GM12801 (cell line): Measurements from ENCODE around the gene GRAMD1A.

ENCODE experiments used
- TF ChIP-seq, protein P1 (sequence below): IDR thresholded peaks from one replicate; pipeline ENCODE4 v1.5.1; 2011; ENCODE audit warnings: control low read depth; ENCODE audit not compliant: insufficient read length; ENCODE audit errors: extremely low read depth

GRAMD1A gene

DNA sequence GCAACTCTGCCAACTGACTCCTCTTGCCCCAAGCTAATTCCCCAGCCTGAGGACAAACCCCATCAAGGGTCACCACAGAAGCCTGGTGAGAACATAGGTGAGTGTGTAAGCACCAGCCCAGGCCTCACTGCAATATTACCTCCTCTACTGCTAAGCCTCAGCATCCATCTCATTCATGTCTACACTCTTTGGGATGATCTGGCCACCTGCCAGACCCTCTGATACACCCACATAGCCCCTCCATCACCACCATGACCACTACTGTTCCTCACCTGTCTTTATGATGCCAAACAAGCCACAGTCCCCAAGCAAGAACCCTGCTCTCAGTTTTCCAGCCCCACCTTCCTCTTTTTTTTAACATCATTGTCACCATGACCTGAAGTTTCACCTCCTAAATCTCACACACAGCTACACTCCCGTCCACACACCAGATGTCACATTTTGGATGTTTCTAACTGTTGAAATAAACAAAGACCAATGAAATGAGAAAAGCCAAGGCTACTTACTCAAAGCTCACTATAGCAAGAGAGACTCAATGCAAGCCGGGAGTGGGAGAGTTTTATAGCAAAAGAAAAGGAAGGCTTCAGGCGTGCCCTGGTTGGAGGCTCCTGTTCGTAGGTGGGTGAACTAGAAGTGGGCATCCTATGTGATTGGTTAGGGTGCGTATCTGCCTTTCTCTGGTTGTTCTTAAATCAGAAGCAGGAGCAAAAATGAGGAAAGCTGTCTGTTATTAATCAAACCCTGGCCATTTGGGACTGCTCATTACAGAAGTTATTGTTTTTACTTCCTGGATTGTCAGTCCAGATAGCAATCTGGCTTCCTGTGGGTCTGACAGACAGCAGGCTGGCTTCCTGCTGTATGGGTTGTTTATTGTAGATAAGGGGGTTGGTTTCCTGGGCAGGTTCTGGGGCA is 38.1 kb upstream of the GRAMD1A start:
- TF ChIP-seq, protein P1, sequence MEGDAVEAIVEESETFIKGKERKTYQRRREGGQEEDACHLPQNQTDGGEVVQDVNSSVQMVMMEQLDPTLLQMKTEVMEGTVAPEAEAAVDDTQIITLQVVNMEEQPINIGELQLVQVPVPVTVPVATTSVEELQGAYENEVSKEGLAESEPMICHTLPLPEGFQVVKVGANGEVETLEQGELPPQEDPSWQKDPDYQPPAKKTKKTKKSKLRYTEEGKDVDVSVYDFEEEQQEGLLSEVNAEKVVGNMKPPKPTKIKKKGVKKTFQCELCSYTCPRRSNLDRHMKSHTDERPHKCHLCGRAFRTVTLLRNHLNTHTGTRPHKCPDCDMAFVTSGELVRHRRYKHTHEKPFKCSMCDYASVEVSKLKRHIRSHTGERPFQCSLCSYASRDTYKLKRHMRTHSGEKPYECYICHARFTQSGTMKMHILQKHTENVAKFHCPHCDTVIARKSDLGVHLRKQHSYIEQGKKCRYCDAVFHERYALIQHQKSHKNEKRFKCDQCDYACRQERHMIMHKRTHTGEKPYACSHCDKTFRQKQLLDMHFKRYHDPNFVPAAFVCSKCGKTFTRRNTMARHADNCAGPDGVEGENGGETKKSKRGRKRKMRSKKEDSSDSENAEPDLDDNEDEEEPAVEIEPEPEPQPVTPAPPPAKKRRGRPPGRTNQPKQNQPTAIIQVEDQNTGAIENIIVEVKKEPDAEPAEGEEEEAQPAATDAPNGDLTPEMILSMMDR = no peak

DNA sequence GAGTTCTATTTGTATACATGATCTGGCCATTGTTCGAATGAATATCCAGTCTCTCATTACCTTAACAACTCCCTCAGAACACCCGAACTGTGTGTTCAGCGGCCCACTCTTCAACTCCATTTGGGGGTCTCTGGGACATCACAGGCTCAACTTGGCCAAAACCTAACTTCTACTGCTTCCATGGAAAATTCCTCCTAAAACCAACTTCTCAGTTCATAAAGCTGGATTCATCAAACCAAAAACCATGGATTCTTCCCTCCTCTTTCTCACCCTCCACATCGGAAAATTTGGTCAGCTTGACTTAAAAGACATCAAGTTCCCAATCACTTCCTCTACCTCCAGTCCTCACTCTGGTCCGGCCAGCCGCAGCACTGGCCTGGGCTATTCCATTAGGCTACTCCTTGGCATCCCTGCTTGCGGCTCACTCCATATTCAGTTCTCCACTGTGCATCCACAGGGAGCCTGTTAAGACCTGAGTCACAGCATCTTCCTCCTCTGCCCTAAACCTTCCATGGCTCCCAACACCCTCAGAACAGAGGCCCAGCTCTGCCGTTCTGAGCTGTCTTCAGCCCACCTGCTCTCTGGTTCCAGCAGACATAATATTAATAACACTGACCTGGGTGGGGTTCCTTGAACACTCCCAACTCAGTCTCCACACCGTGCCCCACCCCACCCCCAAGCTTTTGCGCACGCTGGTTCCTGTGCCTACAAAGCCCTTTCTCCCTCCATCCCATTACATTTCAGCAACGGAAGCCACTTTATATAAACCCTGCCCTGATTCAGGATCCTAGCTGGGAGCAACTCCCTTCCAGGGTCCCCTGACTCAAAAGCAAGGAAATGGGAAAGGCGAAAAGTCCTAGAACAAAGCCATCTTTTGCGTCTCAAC is 37.2 kb upstream of the GRAMD1A start:
- TF ChIP-seq, protein P1 = no peak

DNA sequence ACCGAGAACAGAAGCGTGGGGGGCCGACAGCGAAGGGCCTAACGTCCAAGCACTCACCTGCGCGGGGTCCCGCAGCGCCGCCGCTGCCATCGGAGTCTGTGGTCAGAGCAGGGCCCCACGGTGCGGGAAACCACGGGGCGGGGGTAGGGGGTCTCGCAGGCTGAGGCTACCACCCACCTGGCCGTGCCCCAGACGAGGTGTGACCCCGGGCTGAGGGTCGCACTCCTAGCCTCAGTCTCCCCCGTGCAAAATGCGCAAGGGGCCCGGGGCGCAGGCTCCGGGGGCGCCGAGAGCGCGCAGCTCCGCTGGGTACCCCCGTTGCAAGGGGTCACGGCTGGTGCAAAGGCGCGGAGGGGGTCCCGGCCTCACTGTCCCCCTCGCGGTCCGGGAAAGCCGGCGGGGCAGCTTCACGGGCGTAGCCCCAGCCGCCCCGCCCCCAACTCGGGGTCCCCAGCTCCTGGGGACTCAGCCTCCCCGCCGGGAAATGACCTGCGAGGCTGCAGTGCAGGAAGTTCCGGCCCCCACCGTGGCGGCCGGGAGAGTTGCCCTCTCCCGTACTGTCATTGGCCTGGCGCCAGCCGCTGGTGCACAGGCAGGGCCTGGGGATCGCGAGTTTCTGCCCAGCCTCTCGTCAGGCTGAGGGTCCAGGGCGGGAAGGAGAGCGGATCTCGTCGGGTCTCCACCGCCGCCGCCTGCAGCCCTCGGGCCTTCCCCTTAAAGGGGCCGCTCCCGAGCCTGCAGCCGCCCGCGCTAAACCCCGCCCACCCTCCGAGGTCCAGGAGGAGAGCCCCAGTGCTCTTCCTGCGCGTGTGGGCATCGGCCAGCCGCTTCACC is 36.3 kb upstream of the GRAMD1A start, which contains the start of gene ZNF792:
TSS of gene ZNF792 (minus strand) at position 657 of the 834 bp plus-strand sequence. CDS start at position 90, 567 bp downstream.
- TF ChIP-seq, protein P1 = no peak

DNA sequence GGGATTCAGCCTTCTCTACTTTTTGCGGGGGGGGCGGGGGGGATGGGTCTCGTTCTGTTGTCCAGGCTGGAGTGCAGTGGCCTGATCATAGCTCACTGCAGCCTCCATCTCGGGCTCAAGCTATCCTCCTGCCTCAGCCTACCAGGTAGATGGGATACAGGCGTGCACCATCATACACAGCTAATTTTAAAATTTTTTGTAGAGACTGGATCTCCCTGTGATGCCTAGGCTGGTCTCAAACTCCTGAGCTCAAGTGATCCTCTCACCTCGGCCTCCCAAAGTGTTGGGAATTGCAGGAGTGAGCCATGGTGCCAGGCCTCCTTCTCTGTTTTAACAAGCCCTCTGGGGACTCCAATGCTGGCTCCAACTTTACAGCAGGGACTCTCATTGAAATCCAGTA is 35.5 kb upstream of the GRAMD1A start:
- TF ChIP-seq, protein P1 = no peak

DNA sequence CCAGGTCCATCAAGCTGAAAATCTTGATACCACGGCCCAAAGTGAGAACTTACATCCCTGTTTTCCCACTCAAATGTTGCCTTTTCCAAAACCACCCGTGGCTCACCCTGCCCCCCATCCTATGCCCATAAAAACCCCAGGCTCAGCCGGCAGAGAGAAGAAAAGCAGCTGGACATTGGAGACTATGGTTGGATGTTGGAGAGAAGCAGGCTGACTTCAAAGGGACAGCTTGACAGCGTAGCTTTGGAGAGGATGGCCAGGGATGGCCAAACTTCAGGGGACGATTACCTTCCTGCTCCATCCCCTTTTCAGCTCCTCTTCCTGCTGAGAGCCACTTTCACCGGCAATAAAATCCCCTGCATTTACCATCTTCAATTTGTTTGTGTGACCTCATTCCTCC is 32.6 kb upstream of the GRAMD1A start:
- TF ChIP-seq, protein P1 = no peak

DNA sequence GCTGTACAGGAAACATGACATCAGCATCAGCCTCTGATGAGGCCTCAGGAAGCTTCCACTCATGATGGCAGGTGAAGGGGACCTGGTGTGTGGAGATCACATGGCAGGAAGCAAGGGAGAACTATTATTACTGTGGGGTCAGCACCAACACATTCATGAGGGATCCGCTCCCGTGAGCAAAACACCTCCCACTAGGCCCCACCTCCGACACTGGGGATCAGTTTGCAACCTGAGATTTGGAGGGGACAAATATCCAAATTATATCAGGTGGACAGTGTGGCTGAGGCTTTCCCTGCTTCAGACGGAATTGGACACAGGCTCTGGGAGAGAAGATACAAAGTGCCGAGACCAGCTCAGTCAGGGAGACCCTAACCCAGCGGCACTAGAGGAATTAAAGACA is 30.4 kb upstream of the GRAMD1A start:
- TF ChIP-seq, protein P1 = no peak
